Body of pancreas (tissue), 4 donors: ENCODE data around the gene RNF180.

Experiments used
- POLR2A ChIP-seq, 3 donors: fragments of 450-650 bp; IDR thresholded peaks; one replicate each; pipeline ENCODE4 v1.6.1; 2016; ENCODE audit warnings: antibody characterized with exemption in 3 of 3, mild to moderate bottlenecking in 2 of 3
- TF ChIP-seq, protein P1 (sequence below), 7 experiments: fragments of 450-650 bp in 4 of 7; fragments of 200-600 bp in 3 of 7; sonication (generic) in 3 of 7; IDR thresholded peaks; one replicate each; pipeline ENCODE4 v1.5.1; 2016 to 2019; ENCODE audit warnings: antibody characterized with exemption in 7 of 7

DNA sequence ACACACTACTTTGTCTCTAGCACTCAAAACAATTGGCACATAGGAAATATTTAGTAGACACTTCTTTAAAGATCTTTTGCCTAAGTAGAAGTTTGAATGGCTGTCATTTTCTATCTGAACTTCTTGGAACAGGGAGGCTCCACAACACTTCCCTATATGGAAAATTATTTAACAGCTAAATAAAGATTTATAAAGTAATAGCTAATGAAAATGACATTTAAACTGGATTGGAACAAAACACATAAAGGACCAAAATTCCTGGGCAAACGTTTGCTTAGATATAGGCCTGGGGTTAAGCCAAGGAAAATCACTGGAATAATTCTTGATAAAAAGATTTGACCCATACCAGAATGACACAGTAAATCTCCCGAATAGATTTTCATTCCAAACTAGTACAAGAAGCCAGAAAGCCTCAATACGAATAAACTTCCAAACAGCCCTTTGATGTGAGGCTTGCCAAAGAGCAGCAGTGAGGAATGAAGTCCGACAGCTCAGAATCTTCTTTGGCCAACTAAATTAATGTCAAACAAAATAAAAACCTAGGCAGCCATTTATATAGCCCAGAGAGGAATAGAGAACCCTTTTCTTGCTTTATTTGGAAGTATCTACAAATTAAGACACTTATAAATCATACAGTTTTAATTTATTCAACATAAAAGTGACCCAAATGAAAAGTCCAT, 20.3 kb upstream of the RNF180 start:
- TF ChIP-seq, protein P1, sequence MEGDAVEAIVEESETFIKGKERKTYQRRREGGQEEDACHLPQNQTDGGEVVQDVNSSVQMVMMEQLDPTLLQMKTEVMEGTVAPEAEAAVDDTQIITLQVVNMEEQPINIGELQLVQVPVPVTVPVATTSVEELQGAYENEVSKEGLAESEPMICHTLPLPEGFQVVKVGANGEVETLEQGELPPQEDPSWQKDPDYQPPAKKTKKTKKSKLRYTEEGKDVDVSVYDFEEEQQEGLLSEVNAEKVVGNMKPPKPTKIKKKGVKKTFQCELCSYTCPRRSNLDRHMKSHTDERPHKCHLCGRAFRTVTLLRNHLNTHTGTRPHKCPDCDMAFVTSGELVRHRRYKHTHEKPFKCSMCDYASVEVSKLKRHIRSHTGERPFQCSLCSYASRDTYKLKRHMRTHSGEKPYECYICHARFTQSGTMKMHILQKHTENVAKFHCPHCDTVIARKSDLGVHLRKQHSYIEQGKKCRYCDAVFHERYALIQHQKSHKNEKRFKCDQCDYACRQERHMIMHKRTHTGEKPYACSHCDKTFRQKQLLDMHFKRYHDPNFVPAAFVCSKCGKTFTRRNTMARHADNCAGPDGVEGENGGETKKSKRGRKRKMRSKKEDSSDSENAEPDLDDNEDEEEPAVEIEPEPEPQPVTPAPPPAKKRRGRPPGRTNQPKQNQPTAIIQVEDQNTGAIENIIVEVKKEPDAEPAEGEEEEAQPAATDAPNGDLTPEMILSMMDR (IDR thresholded peaks at IDR 0.05): no peak
- TF ChIP-seq POLR2A (IDR thresholded peaks at IDR 0.05): no peak
